Brain microvascular endothelial cell (primary cell): Measurements from ENCODE around the gene FUBP1.

ENCODE experiments used
- DNase-seq: peaks from one replicate; pipeline ENCODE4 v3.0.0-alpha.2; 2020
- H3K27ac ChIP-seq: fragments of 250-450 bp; sonication (Bioruptor Pico); 2 replicates; pipeline ENCODE4 v1.5.1; 2020; ENCODE audit warnings: mild to moderate bottlenecking, moderate library complexity
- H3K27me3 ChIP-seq: fragments of 250-450 bp; sonication (Bioruptor Pico); replicated peaks from 2 replicates; pipeline ENCODE4 v1.5.1; 2020; ENCODE audit warnings: mild to moderate bottlenecking
- H3K36me3 ChIP-seq: fragments of 250-450 bp; sonication (Bioruptor Pico); replicated peaks from 2 replicates; pipeline ENCODE4 v1.5.1; 2020; ENCODE audit warnings: mild to moderate bottlenecking
- H3K4me3 ChIP-seq: 2 replicates; pipeline ENCODE4 v1.5.1; 2011; ENCODE audit warnings: low read depth, mild to moderate bottlenecking, control low read depth, low read length, moderate library complexity
- in situ Hi-C: cut with HindIII; loops from 2 replicates; pipeline ENCODE4 v1.10.0; 2017; ENCODE audit warnings: low sequenced_read_pairs, low pct_ligation_motif_present
- TF ChIP-seq, protein P1 (sequence below): IDR thresholded peaks from 2 replicates; pipeline ENCODE4 v1.5.1; 2011; ENCODE audit warnings: low read depth, mild to moderate bottlenecking, moderate library complexity, low read length, control low read depth, inconsistent platforms; ENCODE audit errors: missing control alignments

The FUBP1 gene

DNA sequence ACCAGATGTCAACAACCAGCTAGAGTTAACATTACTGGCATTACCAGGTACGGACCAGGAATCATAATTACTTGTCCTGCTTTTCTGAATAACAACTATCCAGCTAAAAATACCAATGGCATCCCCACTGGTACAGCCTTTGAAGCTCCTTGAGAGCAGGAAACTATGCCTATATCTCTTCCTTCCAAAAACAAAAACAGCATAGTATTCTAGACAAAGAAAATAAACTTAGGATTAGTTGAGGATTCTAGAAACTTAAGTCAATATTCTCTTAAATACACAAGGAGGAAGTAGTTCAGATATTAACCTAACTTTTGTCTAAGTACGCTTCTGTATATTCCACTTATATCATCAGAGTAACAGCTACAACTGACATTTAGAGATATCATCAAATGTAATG is 3.0 kb downstream of the FUBP1 start:
- H3K4me3 ChIP-seq: peak overlapping the region; percentile 66
- in situ Hi-C loops: no loop called here
- TF ChIP-seq, protein P1, sequence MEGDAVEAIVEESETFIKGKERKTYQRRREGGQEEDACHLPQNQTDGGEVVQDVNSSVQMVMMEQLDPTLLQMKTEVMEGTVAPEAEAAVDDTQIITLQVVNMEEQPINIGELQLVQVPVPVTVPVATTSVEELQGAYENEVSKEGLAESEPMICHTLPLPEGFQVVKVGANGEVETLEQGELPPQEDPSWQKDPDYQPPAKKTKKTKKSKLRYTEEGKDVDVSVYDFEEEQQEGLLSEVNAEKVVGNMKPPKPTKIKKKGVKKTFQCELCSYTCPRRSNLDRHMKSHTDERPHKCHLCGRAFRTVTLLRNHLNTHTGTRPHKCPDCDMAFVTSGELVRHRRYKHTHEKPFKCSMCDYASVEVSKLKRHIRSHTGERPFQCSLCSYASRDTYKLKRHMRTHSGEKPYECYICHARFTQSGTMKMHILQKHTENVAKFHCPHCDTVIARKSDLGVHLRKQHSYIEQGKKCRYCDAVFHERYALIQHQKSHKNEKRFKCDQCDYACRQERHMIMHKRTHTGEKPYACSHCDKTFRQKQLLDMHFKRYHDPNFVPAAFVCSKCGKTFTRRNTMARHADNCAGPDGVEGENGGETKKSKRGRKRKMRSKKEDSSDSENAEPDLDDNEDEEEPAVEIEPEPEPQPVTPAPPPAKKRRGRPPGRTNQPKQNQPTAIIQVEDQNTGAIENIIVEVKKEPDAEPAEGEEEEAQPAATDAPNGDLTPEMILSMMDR: no peak
- H3K27me3 ChIP-seq: no peaks in the 10 kb centered on the region
- peaks cover 5% of the 10 kb centered on the region for H3K36me3 ChIP-seq
- peak overlapping the region; percentile 28 for H3K27ac ChIP-seq
- no peak for DNase-seq

DNA sequence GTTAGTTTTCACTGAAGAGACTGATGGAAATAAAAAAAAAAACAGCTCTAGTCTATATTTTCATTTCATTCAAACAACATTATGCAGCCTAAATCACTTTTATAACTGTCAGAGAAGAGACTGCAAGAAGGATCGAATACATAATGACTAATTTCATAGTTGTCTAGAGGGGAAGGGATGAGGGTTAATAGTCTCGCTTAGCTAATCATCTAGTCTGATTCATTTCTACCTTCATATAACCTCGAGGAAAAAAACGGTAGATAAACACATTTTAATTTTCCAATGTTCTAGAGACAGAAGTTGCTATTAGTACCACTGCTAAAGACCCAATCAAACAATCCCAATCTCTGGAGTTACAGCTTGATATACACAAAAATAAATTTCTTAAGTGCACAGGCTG is 3.5 kb downstream of the FUBP1 start:
- peaks cover 5% of the 10 kb centered on the region for H3K36me3 ChIP-seq
- TF ChIP-seq, protein P1: no peak
- in situ Hi-C loops: no loop called here
- no peak for DNase-seq
- peak overlapping the region; percentile 66 for H3K4me3 ChIP-seq
- no peaks in the 10 kb centered on the region for H3K27me3 ChIP-seq
- peak overlapping the region; percentile 28 for H3K27ac ChIP-seq

DNA sequence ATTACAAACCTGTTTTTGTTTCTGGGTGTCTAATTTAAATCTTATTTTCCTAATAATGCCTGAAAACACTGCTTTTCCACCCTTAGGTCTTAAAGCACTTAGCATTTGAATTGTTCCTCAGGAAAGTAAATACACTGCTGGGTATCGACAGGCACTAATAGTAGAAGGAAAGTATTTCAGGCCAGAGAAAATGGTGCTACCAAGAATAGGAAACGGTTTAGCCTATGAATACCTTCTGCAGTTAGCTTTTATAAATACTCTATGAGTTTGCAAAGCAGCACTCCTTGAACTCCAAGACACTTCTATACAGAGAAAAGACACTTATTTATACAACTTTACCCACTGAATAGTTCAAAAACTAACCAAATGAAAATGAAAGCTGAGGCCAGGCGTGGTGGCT is 6.8 kb downstream of the FUBP1 start:
- in situ Hi-C loops: loop anchor here (25.0 kb wide), 1 partner anchor 140 kb away; no protein-coding TSS in a partner anchor
- TF ChIP-seq, protein P1: no peak

DNA sequence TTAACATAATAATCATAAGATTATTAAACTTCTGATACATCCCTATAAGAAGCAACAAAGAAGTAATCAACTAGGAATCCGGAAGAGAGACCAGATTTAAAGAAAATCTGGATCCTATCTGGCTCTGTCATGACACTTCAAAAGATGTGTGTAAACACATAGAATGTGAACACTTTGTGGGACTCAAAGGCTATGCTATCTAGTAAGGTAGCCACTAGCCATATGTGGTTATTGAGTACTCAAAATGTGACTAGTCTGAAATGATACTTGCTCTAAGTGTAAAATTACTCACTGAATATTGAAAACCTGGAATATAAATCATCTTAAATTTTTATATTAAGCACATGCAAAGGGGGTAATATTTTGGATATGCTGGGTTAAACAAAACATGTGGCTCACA is 8.7 kb downstream of the FUBP1 start:
- no peak overlapping the region for H3K4me3 ChIP-seq
- TF ChIP-seq, protein P1: no peak
- no peak for DNase-seq
- no peak overlapping the region for H3K27ac ChIP-seq
- peaks cover 37% of the 10 kb centered on the region for H3K36me3 ChIP-seq
- in situ Hi-C loops: loop anchor here (25.0 kb wide), 1 partner anchor 142 kb away; no protein-coding TSS in a partner anchor
- H3K27me3 ChIP-seq: no peaks in the 10 kb centered on the region

More for the DNA sequence above, 6.8 kb downstream of the FUBP1 start:
- Histone ChIP-seq H3K36me3 (peaks cover 22% of the 10 kb centered on the region), H3K27me3 (no peaks in the 10 kb centered on the region), H3K4me3 (no peak overlapping the region), H3K27ac (no peak overlapping the region)
- no peak for DNase-seq

DNA sequence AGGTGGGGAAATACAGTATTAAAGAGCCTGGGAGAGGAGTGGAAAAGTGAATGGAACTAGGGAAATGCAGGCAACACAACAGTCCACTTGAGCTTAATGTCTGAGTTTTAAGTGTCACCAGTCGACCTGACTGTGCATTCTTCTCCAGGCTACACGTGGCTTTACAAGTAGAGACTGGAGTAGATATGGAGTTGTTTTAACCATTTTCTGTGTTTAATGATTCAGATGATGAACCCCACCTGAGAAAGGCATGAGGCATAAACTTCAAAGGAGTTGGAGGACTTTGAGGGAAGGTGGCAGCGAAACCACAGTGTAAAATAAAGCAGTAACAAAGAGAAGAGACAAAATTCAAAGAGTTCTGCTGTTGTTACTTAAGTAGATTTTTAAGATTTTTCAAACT is 12.6 kb downstream of the FUBP1 start:
- no peak overlapping the region for H3K27ac ChIP-seq
- H3K27me3 ChIP-seq: no peaks in the 10 kb centered on the region
- DNase-seq: no peak
- peaks cover 72% of the 10 kb centered on the region for H3K36me3 ChIP-seq
- TF ChIP-seq, protein P1: no peak
- H3K4me3 ChIP-seq: no peak overlapping the region
- in situ Hi-C loops: loop anchor here (25.0 kb wide), 1 partner anchor 146 kb away; no protein-coding TSS in a partner anchor

DNA sequence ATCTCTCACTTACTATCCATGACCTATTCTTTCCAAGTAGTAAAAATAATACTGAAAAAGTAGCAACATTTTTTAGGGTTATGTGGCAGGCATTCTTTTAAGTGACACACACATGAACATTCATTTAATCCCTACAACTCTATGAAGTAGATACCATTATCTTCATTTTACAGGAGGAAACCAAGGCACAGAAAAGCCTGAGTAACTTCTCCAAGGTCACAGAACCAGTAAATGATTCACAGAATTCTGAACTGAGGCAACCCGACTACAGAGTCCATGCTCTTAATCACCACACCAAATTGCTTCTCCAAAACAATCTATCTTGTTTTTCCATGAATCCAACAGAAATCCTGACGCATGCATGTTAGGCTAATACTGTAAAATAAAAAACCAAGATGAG is 17.5 kb downstream of the FUBP1 start:
- no peak overlapping the region for H3K27ac ChIP-seq
- H3K4me3 ChIP-seq: no peak overlapping the region
- H3K27me3 ChIP-seq: no peaks in the 10 kb centered on the region
- in situ Hi-C loops: loop anchor here (25.0 kb wide), 1 partner anchor 151 kb away; no protein-coding TSS in a partner anchor
- no peak for DNase-seq
- TF ChIP-seq, protein P1: no peak
- peaks cover 88% of the 10 kb centered on the region for H3K36me3 ChIP-seq
